HG02642 (cell line): Measurements from ENCODE around the gene SMPD2.

ENCODE experiments used
- ATAC-seq: cut with Tn5 transposase; IDR thresholded peaks from one replicate; pipeline ENCODE4 v1.9.1; 2021; ENCODE audit warnings: mild to moderate bottlenecking; ENCODE audit not compliant: unreplicated experiment, poor library complexity

Gene SMPD2

GRCh38 chr6:109446541-109446940 is 6.0 kb downstream of the SMPD2 start:
- ATAC-seq = no peak

DNA sequence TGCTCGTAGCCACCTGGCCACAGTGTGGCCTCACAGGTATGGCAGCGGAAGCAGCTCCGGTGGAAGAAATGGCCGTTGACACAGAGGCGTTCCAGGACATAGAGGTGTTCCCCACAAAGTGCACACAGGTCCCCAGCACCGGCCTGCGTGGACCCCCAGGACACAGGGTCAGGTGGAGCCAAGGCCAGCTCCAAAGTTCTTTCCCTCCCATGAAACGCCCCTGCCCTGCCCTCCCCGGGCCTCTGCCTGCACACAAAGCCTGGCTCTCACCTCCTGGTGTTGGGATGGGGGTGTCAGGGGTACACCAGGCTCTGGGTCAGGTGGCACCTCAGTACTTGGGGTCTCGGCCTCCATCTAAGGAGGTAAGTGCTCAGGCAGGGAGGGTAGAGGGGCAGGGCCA is 6.6 kb downstream of the SMPD2 start:
- ATAC-seq = no peak

- no peak for ATAC-seq
Observed at GRCh38 chr6:109447878-109448555, 7.5 kb downstream of the SMPD2 start.

GRCh38 chr6:109448615-109449014 is 8.1 kb downstream of the SMPD2 start:
- no peak for ATAC-seq

- ATAC-seq = no peak
Observed at GRCh38 chr6:109449064-109449794, 8.7 kb downstream of the SMPD2 start.

- ATAC-seq = no peak
Observed at GRCh38 chr6:109449795-109450673, 9.5 kb downstream of the SMPD2 start.

DNA sequence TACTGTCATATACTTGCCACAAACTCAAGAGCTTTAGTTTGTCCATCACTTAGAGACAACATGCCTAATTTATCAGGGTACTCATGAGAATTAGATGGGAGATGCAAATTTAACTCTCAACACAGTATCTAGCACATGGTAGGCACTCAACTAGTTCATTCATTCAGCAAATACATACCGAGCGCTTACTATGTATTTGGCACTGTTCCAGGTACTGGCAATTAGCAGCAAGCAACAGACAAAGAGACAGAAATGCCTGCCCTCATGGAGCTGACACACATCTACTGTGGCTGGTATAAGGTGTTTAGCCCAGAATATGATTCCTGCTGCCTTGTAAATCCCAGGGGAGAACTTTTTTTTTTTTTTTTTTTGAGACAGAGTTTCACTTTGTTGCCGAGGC is 10.3 kb downstream of the SMPD2 start:
- ATAC-seq = no peak

GRCh38 chr6:109451376-109451775 is 10.9 kb downstream of the SMPD2 start:
- no peak for ATAC-seq

- no peak for ATAC-seq
Observed at GRCh38 chr6:109452181-109452580, 11.7 kb downstream of the SMPD2 start.

DNA sequence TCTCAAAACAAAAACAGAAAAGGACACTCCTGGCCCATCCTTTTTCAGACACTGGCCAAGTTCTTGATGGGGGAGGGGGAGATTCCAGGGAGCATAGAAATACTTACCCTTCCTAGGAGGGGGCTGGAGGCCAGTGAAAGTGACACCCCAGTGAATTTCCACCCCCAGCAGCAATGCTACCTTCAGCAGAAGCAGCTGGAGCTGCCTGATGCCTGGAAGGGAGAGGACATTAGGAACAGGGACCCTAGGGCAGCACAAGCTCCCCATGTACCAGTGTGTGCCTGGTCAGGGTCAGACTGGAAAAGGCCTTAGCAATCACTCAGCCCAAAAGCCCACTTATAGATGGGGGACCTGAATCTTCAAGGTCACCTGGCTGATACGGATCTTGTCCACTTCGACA is 12.6 kb downstream of the SMPD2 start:
- ATAC-seq = no peak

DNA sequence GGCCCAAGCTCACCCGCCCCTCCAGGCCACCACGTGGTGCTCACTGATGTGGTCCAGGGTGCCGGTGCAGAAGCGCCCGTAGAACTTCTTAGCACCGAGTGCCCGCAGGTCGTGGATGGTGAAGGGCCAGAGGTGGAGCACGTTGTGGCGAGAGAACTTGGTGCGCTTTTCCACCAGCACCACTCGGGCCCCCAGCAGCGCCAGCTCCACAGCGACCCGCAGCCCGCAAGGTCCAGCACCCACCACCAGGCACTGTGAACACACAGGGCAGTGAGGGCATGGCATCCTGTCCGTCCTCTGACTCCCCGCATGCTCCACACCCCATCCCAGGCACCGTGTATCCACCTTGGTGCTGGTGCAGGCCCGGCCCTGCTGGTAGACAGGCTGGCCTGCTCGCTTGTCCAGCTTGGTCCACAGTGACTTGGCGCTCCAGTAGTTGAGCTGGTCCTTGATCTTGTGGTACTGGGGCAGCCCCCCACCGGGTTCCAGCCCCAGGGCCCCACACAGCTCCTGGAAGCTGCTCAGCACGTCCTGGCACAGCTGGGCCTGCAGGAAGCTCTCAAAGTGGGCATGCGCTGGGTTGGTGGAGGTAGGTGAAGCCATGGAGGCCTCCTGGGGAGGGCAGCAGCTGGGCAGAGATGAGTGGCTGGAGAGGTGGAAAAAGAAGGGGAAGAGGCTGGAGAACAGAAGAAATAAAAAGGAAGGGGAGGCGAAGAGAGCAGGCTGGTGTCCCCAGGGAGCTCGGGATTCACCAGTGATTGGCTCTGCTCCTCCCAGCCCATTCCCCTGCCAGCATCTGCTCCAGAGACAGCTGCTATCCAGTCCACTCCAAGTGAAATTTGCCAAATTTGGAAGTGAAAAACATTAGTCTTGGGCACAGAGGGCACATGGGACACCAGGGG is 13.3 kb downstream of the SMPD2 start:
- ATAC-seq = no peak

DNA sequence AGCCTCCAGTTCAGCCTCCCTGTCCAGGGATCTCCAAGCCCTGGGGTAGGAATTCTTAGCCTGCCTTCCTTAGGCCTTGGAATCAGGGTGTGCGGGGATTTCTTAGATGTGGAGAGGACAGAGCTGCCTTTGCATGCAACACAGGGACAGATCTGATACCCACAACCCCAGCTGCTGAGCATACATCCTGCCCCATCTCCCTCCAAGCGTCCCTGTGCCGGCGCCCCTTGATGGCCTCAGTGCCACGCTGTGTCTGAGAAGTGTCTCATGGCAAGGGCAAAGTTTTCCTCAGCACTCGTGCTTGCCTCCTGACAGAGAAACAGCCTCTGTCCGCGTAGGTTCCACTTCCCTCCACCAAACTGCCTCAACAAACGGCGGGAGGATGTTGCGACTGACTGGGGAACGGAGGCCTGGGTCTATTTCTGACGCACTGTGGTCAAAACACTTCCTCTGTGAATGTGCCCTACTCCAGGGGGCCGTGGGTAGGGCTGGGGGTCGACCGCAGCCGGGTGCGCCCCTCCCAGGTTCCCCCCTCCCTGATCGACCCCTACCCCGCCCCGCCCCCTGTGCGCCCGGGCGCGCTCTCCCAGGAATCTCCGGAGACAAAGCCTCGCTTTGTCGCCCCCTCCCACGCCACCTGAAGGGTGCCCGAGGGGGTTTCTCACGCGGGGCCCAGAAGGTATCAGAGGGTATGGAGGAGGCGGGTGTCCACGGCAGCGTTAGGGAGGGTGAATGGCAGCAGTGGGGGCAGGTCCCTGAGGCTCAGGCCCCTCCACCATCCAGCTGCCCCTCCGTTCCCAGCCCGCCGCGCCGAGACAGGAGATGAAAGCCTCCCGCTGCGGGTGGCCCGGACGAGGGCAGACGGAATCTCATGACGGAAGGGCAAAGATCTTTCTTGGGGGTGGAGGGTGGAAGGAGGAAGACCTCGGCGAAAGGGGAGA is 14.2 kb downstream of the SMPD2 start:
- peak; percentile 36 for ATAC-seq

DNA sequence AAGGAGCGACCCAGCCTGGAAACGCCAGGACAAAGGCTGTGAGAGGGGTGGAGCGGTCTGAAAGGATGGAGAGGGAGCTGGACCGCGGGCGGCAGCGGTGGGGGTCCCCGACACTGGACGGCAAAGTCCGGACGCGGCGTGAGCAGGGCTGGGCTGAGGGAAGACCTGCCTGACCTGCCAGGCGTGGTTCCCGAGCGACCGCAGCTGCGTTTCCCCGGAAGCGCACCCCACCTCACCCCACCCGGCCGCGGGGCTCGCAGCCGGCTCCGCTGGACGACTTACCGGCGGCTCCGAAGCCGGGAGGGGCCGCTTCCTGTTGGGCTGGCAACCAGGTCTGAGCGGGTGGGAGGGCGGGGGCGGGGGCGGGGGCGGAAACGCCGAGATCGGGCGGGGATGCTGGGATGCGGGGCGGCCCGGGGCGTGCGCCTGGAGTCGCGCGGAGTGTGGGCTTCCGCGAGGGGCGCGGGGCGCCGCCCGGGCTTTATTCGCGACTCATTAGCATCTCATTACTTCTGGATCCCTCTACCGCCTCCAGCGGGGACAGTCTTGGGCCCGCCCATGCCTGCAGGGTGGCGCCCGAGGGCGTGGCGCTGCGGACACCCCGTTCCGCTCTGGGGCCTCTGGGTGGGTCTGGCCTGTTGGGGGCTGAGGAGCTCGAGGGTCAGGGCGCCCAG is 15.1 kb downstream of the SMPD2 start, which contains the start of gene MICAL1:
MICAL1 (minus strand) TSS at position 336 of the 674 bp plus-strand sequence. CDS start 1,576 bp downstream, outside the sequence.
- ATAC-seq = peak; percentile 62

DNA sequence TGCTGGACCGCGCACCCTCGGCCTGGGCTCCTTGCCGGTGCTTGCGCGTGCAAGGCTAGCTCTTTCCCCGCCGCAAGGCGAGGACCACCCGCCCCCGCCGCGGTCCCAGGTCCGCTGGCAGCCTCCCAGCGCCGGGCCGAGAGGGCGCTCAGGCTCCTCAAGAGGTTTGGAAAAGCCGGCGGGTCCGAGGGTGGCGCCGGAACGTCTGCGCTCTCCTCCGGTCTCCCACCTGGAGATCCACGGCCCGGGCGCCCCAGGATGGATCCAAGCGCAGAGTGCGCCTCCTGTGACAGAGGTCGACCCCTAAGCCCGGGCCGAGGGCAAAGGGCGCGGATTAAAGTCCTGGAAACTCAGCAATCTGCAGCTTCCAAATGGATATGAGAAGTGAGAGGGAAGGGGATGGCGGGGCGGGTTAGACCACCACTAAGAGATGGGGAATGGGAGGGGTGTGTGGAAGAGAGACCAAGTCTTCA is 15.6 kb downstream of the SMPD2 start:
- no peak for ATAC-seq

DNA sequence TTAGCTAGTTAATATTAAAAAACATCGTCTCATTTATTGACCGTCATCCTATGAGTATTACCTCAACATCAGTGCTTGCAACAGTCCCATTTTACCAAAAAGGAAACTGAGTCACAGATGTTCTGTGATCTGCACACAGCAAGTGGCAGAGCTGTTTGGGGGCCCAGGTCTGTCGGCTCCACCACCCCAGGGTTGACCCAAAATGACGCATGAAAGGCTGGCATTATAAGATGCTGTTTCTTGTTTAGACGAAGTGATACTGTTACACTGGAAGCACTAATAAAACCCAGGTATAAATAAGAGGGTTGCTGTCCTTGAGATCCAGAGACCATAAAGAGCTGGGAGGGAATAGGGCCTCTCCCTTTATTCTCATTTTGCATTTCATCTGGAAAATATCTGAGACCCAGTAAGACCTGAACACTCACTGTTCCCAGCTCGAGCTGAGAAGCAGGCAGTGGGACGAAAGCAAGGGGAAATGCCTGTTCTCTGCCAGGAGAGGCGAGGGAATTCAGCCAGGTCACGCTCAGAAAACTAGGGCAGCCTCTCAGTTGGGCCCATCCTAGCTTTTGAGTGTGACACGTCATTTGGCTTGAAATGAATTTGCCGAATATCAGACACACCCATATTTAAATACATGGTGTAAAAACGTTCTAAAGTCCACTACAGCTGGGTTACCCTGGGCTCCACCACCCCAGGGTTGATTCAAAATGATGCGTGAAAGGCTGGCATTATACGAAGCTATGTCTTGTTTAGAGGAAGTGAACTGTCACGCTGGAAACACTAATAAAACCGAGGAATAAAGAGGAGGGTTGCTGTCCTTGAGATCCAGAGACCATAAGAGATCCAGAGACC is 16.4 kb downstream of the SMPD2 start:
- no peak for ATAC-seq

DNA sequence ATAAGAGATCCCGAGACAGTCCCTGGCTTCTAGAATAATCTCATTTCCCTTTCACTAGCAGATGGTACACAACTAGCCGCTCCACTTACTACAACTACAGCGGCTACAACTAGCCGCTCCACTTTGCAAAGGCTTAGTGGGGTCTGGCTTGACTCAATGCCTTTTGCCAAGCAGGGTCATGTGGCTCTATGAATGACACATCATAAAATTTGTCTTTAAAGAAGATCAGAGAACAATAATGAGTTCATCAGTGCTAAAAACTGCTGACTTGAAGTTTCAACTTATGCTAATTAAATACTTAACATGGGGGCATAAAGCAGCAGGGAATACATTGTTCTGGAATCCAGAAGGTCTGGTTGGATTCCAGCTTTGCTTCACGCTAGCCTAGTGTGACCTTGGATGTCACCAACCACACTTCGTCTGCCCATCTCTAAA is 17.1 kb downstream of the SMPD2 start:
- ATAC-seq = no peak
